KMS-11 (cell line): ENCODE results near the gene WRAP73.
A peak's percentile ranks its signal among the peaks of the same experiment; 100 is the strongest.
"Not testable (repeated sequence)": the region's sequence is repeated elsewhere in the genome, so short reads cannot be mapped to it uniquely, and the experiment has no call there.

Experiments
- H2AFZ ChIP-seq: fragments of 200-600 bp; sonication (generic); 2 replicates; pipeline ENCODE4 v1.6.1; 2016; ENCODE audit warnings: antibody characterized with exemption, mixed run types, low read depth
- H3K27ac ChIP-seq: fragments of 200-600 bp; sonication (generic); 2 replicates; pipeline ENCODE4 v1.6.1; 2016; ENCODE audit warnings: mild to moderate bottlenecking, mixed run types
- H3K27me3 ChIP-seq: fragments of 200-600 bp; sonication (generic); 2 replicates; pipeline ENCODE4 v1.6.1; 2017; ENCODE audit warnings: mild to moderate bottlenecking, low read depth, mixed run types, moderate library complexity; ENCODE audit not compliant: insufficient read depth
- H3K36me3 ChIP-seq: fragments of 200-600 bp; sonication (generic); 2 replicates; pipeline ENCODE4 v1.6.1; 2017; ENCODE audit warnings: mild to moderate bottlenecking, mixed run types; ENCODE audit not compliant: insufficient read depth
- H3K4me1 ChIP-seq: fragments of 200-600 bp; sonication (generic); 2 replicates; pipeline ENCODE4 v1.6.1; 2016; ENCODE audit warnings: mild to moderate bottlenecking, low read depth, mixed run types; ENCODE audit not compliant: poor library complexity, severe bottlenecking
- H3K4me2 ChIP-seq: fragments of 200-600 bp; sonication (generic); 2 replicates; pipeline ENCODE4 v1.7.0; 2016; ENCODE audit warnings: mild to moderate bottlenecking, mixed run types
- H3K4me3 ChIP-seq: fragments of 200-600 bp; sonication (generic); IDR thresholded peaks from 2 replicates; pipeline ENCODE4 v1.6.1; 2017; ENCODE audit warnings: low read depth, low read length, mixed read lengths; ENCODE audit not compliant: insufficient read depth
- H3K79me2 ChIP-seq: fragments of 200-600 bp; sonication (generic); 2 replicates; pipeline ENCODE4 v1.6.1; 2016; ENCODE audit warnings: low read depth, mixed run types; ENCODE audit not compliant: insufficient read depth
- H3K9ac ChIP-seq: fragments of 200-600 bp; sonication (generic); 2 replicates; pipeline ENCODE4 v1.6.1; 2016; ENCODE audit warnings: mild to moderate bottlenecking, mixed run types
- H4K20me1 ChIP-seq: fragments of 200-600 bp; sonication (generic); 2 replicates; pipeline ENCODE4 v1.6.1; 2016; ENCODE audit warnings: mild to moderate bottlenecking, mixed run types; ENCODE audit not compliant: insufficient read depth
- CTCF ChIP-seq: fragments of 200-600 bp; sonication (generic); conservative IDR thresholded peaks from 2 replicates; pipeline ENCODE4 v1.6.1; 2017; ENCODE audit warnings: low read depth, mild to moderate bottlenecking, antibody characterized with exemption, low read length, moderate library complexity, mixed read lengths

WRAP73 gene

GRCh38 chr1:3626025-3626424, 23.9 kb downstream of the WRAP73 start:
- peak overlapping the region; percentile 76 for H3K4me2 ChIP-seq
- H2AFZ ChIP-seq = no peak overlapping the region
- no peaks in the 10 kb centered on the region for H4K20me1 ChIP-seq
- TF ChIP-seq CTCF = no peak
- no peaks in the 10 kb centered on the region for H3K36me3 ChIP-seq
- peaks cover 7% of the 10 kb centered on the region for H3K4me1 ChIP-seq
- H3K27ac ChIP-seq = no peak overlapping the region
- H3K27me3 ChIP-seq = 0 out of 2 replicates have a peak, but pooled peaks cover under 1% of the 10 kb centered on the region
- no peak overlapping the region for H3K9ac ChIP-seq
- no peak overlapping the region for H3K4me3 ChIP-seq
- no peaks in the 10 kb centered on the region for H3K79me2 ChIP-seq

DNA sequence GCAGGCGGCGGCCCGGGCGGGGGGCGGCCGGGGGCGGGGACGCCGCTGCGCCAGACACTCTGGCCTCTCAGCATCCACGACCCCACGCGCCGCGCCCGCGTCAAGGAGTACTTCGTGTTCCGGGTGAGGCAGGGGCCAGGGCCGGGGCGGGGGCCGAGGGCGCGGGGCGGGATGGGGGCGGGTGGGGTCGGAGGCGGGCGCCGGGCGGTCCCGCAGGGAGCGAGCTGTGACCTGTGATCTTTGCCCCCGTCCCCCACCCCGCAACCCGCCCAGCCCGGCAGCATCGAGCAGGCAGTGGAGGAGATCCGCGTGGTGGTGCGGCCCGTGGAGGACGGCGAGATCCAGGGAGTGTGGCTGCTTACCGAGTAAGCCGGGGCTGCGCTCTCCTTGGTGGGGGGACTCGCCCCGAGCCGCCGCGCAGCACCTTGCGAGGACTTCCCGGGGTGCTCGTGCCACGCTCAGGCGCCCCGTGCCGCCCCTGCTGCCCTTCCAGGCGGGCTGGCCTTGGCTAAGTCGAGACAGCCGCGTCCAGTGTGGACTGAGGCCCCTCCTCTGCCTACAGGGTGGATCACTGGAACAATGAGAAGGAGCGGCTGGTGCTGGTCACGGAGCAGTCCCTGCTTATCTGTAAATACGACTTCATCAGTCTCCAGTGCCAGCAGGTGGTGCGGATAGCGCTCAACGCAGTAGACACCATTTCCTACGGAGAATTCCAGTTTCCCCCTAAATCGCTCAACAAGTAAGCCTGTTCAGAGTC, 24.6 kb downstream of the WRAP73 start:
- Histone ChIP-seq H3K79me2 (no peaks in the 10 kb centered on the region), H3K27me3 (peaks cover 7% of the 10 kb centered on the region), H3K4me1 (peaks cover 7% of the 10 kb centered on the region), H3K4me3 (peak overlapping the region; percentile 3), H3K4me2 (peak overlapping the region; percentile 76), H2AFZ (no peak overlapping the region; the same call in 1 of the 2 replicates), H3K36me3 (no peaks in the 10 kb centered on the region), H3K9ac (no peak overlapping the region), H4K20me1 (no peaks in the 10 kb centered on the region), H3K27ac (no peak overlapping the region)
- no peak for TF ChIP-seq CTCF

- H3K27me3 ChIP-seq = peaks cover 12% of the 10 kb centered on the region
- peak within 1 kb of the TSS; percentile 100 for H2AFZ ChIP-seq
- H3K4me1 ChIP-seq = peaks cover 7% of the 10 kb centered on the region
- peak within 1 kb of the TSS; percentile 76 for H3K4me2 ChIP-seq
- peak within 1 kb of the TSS; percentile 68 for H3K4me3 ChIP-seq
- H3K27ac ChIP-seq = no peak within 1 kb of the TSS
- H4K20me1 ChIP-seq = no peaks in the 10 kb centered on the region
- H3K79me2 ChIP-seq = no peaks in the 10 kb centered on the region
- no peaks in the 10 kb centered on the region for H3K36me3 ChIP-seq
- TF ChIP-seq CTCF = no peak
- no peak within 1 kb of the TSS; the same call in 1 of the 2 replicates for H3K9ac ChIP-seq
Measured at GRCh38 chr1:3624200-3625136, 25.4 kb downstream of the WRAP73 start, which contains the start of gene TPRG1L. Gene TPRG1L (plus strand): TSS chr1:3625015. CDS start chr1:3625073, 58 bp downstream.

DNA sequence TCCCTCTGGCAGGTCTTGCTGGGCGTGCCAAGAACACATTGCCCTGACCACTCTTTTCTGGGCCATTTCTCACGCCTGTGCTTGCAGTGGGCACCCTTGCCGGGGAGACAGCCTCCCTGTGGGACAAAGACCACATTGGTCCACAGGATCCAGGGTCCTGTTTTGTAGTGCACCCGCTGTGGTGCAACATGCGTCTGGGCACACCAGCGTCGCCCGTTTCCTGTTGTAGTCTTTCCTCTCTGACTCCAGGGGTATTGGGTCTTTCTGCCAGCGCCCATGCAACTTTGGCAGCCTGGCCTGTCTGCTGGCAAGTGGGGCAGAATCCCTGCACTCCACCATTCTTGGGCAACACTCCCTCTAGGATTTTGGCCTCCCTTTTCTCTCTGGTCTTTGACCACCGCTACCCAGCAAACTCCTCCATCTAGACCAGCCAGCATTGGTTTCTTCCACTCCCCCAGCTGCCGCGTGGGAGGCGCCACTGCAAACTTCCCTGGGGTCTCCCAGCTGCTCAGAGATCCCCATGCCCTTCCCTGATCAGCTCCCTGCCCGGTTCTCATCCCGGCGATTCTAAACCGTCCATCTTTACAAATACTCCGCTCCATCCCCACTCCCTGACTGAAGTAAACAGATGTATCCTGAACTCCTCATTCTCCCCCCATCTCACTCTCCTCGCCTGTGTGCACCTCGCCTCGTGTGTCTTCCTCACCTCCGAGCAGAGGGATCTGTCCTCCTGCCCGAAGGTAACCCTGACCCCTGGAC, 26.3 kb downstream of the WRAP73 start:
- Histone ChIP-seq H3K79me2 (no peaks in the 10 kb centered on the region), H3K4me1 (peaks cover 7% of the 10 kb centered on the region), H3K4me2 (peak overlapping the region; percentile 63), H3K36me3 (no peaks in the 10 kb centered on the region), H4K20me1 (no peaks in the 10 kb centered on the region), H3K4me3 (peak overlapping the region; percentile 68), H2AFZ (peak overlapping the region; percentile 100), H3K27ac (no peak overlapping the region), H3K27me3 (peaks cover 18% of the 10 kb centered on the region), H3K9ac (no peak overlapping the region)
- no peak for TF ChIP-seq CTCF

DNA sequence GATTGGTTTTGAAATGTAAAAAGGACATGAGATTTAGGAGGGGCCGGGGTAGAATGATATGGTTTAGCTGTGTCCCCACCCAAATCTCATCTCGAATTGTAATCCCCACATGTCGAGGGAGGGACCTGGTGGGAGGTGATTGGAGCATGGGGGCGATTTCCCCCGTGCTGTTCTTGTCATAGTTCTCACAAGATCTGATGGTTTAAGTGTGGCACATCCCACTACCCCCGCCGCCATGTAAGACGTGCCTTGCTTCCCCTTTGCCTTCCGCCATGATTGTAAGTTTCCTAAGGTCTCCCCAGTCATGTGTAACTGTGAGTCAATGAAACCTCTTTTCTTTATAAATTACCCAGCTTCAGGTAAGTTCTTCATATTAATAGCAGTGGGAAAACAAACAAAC, 27.8 kb downstream of the WRAP73 start:
- H3K4me2 ChIP-seq, H3K4me1 ChIP-seq, H3K27ac ChIP-seq, H3K79me2 ChIP-seq, H3K4me3 ChIP-seq, H4K20me1 ChIP-seq, H2AFZ ChIP-seq, H3K36me3 ChIP-seq, H3K9ac ChIP-seq: not testable (repeated sequence)
- peaks cover 34% of the 10 kb centered on the region for H3K27me3 ChIP-seq
